ENCODE data around the gene GIMD1. TPM values are rescaled to one million over a fixed set of nuclear protein-coding genes. Genes with fewer than 3 reads are reported as not detected.

The GIMD1 gene
- polyA plus RNA-seq, 3 donors, result not detected

DNA sequence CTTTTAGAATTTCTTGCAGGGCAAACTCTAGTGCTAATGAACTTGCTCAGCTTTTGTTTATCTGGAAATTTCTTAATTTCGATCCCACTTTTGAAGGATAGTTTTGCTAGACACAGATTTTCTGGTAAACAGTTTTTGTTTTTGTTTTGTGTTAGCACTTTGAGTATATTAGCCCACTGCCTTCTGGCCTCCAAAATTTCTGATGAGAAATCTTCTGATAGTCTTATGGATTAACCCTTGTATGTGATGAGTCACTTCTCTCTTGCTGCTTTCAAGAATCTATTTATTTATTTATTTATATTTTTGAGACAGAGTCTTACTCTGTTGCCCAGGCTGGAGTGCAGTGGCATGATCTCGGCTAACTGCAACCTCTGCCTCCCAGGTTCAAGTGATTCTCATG lies 27.0 kb upstream of the GIMD1 start:
- H3K4me1 Mint-ChIP-seq, result no peaks in the 10 kb centered on the region
- Histone ChIP-seq H3K79me2 (ENCODE audit: insufficient read depth, low read length) (no peaks in the 10 kb centered on the region), H3K36me3 (replicated peaks in 1 of 2; ENCODE audit: control insufficient read depth in 1 of 2, insufficient read depth in 2 of 2, low read length in 2 of 2) (no peaks in the 10 kb centered on the region), H3K4me2 (replicated peaks; ENCODE audit: extremely low read depth, low read length, poor library complexity, severe bottlenecking) (no peak overlapping the region), H3K4me1 (ENCODE audit: control insufficient read depth in 1 of 2, insufficient read depth in 2 of 2, low read length in 2 of 2) (no peaks in the 10 kb centered on the region), H4K20me1 (ENCODE audit: insufficient read depth, low read length) (no peaks in the 10 kb centered on the region), H3K27ac (ENCODE audit: low read depth in 1 of 2, low read length in 2 of 2) (no peak overlapping the region), H3K9me3 (replicated peaks in 1 of 2; ENCODE audit: control insufficient read depth in 1 of 2, insufficient read depth in 1 of 2, low read length in 2 of 2) (peaks cover 9 to 18% of the 10 kb centered on the region in 2 donors), H2AFZ (ENCODE audit: insufficient read depth, low read depth, low read length, poor library complexity, severe bottlenecking) (no peak overlapping the region), H3K9ac (ENCODE audit: insufficient read depth, low read length, poor library complexity, severe bottlenecking) (no peak overlapping the region), H3K4me3 (replicated peaks in 1 of 3; ENCODE audit: low read depth in 2 of 3, low read length in 3 of 3) (no peak overlapping the region), H3K27me3 (ENCODE audit: control insufficient read depth in 2 of 2, insufficient read depth in 2 of 2, low read length in 2 of 2) (no peaks in the 10 kb centered on the region)
- WGBS (ENCODE audit: insufficient coverage), result 86% methylated on average over 1 of the region's 2 CpGs
- TF ChIP-seq, protein P1, sequence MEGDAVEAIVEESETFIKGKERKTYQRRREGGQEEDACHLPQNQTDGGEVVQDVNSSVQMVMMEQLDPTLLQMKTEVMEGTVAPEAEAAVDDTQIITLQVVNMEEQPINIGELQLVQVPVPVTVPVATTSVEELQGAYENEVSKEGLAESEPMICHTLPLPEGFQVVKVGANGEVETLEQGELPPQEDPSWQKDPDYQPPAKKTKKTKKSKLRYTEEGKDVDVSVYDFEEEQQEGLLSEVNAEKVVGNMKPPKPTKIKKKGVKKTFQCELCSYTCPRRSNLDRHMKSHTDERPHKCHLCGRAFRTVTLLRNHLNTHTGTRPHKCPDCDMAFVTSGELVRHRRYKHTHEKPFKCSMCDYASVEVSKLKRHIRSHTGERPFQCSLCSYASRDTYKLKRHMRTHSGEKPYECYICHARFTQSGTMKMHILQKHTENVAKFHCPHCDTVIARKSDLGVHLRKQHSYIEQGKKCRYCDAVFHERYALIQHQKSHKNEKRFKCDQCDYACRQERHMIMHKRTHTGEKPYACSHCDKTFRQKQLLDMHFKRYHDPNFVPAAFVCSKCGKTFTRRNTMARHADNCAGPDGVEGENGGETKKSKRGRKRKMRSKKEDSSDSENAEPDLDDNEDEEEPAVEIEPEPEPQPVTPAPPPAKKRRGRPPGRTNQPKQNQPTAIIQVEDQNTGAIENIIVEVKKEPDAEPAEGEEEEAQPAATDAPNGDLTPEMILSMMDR (IDR thresholded peaks at IDR 0.05), result no peak
- no peak for DNase-seq
- no peaks in the 10 kb centered on the region for H3K36me3 Mint-ChIP-seq
- no peak overlapping the region for H3K4me3 Mint-ChIP-seq
- intact Hi-C loops (cut with micrococcal nuclease), result no loop called here
- H3K27ac Mint-ChIP-seq, result no peak overlapping the region
- H3K9me3 Mint-ChIP-seq, result peaks cover 7 to 13% (median 11%) of the 10 kb centered on the region in 7 donors
- H3K27me3 Mint-ChIP-seq (ENCODE audit: low read depth in 3 of 3), result no peaks in the 10 kb centered on the region

DNA sequence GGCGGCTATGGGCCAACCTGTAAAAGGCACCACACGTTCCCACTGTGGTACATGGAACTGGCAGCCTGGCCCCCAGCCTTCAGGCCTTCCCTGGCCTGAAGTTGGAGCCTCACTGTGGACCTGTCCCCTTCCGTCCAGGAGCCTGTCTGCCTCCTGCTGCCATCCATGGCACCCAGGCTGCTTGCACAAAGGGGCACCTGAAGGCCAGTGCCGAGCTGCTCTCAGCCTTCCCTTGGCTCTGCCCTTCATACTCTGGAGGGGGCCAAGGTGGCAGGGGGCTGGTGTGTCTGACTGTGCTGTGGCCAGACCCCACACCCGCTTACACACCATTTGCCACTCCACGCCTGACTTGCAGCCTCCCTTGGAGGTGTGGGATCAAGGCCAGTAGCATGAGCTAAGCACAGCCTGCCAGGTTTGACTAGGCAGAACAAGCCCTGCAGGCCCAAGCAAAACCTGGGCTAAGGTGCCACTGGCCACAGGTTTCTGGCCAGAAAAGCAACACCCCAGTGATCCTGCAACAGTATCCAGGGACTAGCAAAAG lies 17.3 kb upstream of the GIMD1 start:
- H3K79me2 ChIP-seq (ENCODE audit: insufficient read depth, low read length), result no peaks in the 10 kb centered on the region
- Mint-ChIP-seq H3K27ac (no peak overlapping the region), H3K4me1 (no peaks in the 10 kb centered on the region), H3K27me3 (ENCODE audit: low read depth in 3 of 3) (peaks cover 2 to 3% (median 2%) of the 10 kb centered on the region in 3 donors), H3K36me3 (no peaks in the 10 kb centered on the region), H3K4me3 (no peak overlapping the region), H3K9me3 (peaks cover 0 to 10% (median 5%) of the 10 kb centered on the region in 7 donors)
- TF ChIP-seq, protein P1 (IDR thresholded peaks at IDR 0.05), result no peak
- WGBS (ENCODE audit: insufficient coverage), result 90% methylated on average over 5 of the region's 6 CpGs
- no peak for DNase-seq
- no peak overlapping the region for H3K4me3 ChIP-seq (replicated peaks in 1 of 3; ENCODE audit: low read depth in 2 of 3, low read length in 3 of 3)
- no peak overlapping the region for H3K4me2 ChIP-seq (replicated peaks; ENCODE audit: extremely low read depth, low read length, poor library complexity, severe bottlenecking)
- intact Hi-C loops (cut with micrococcal nuclease), result no loop called here
- H3K27ac ChIP-seq (ENCODE audit: low read depth in 1 of 2, low read length in 2 of 2), result no peak overlapping the region
- no peaks in the 10 kb centered on the region for H3K27me3 ChIP-seq (ENCODE audit: control insufficient read depth in 2 of 2, insufficient read depth in 2 of 2, low read length in 2 of 2)
- H3K36me3 ChIP-seq (replicated peaks in 1 of 2; ENCODE audit: control insufficient read depth in 1 of 2, insufficient read depth in 2 of 2, low read length in 2 of 2), result no peaks in the 10 kb centered on the region
- no peak overlapping the region for H3K9ac ChIP-seq (ENCODE audit: insufficient read depth, low read length, poor library complexity, severe bottlenecking)
- no peaks in the 10 kb centered on the region for H3K4me1 ChIP-seq (ENCODE audit: control insufficient read depth in 1 of 2, insufficient read depth in 2 of 2, low read length in 2 of 2)
- H2AFZ ChIP-seq (ENCODE audit: insufficient read depth, low read depth, low read length, poor library complexity, severe bottlenecking), result no peak overlapping the region
- peaks cover 0 to 15% of the 10 kb centered on the region in 2 donors for H3K9me3 ChIP-seq (replicated peaks in 1 of 2; ENCODE audit: control insufficient read depth in 1 of 2, insufficient read depth in 1 of 2, low read length in 2 of 2)
- no peaks in the 10 kb centered on the region for H4K20me1 ChIP-seq (ENCODE audit: insufficient read depth, low read length)

All from CD14-positive monocyte (primary cell).